AG04450 (cell line): Measurements from ENCODE around the gene GDI1. TPM values are rescaled to one million over a fixed set of nuclear protein-coding genes. Genes with fewer than 3 reads are reported as not detected.

ENCODE experiments used
- CTCF ChIA-PET: fragments of 300-600, 350-600 bp; formaldehyde crosslinking; extraction: SDS; loops from one replicate; lab custom pipeline; 2022; ENCODE audit warnings: antibody characterized with exemption, inconsistent platforms; lab: Charles Lee
- POLR2A ChIA-PET: fragments of 350-600 bp; formaldehyde crosslinking; extraction: SDS; loops from one replicate; lab custom pipeline; 2021; ENCODE audit warnings: antibody characterized with exemption, inconsistent platforms; lab: Yijun Ruan, JAX
- DNase-seq: peaks from one replicate; pipeline ENCODE4 v3.0.0-alpha.2; 2011; ENCODE audit warnings: low read depth, low spot score
- H3K27ac ChIP-seq: one replicate; pipeline ENCODE4 v1.5.1; 2012; ENCODE audit warnings: low read depth, low read length, control low read depth
- H3K27me3 ChIP-seq: one replicate; pipeline ENCODE4 v1.6.0; 2012; ENCODE audit warnings: low read length; ENCODE audit not compliant: control insufficient read depth, insufficient read depth
- H3K4me3 ChIP-seq: 2 replicates; pipeline ENCODE4 v1.5.1; 2011; ENCODE audit warnings: mild to moderate bottlenecking, low read depth, low read length, control low read depth
- H3K9me3 ChIP-seq: 2 replicates; pipeline ENCODE4 v1.5.1; 2012; ENCODE audit warnings: low read length; ENCODE audit not compliant: control insufficient read depth, insufficient read depth
- polyA plus RNA-seq: library from polyadenylated mRNA; depleted of rRNA; stranded (reverse); fragments of >200 nt; gene quantifications from 2 replicates; pipeline ENCODE4 v1.2.3, GENCODE V29; 2011
- TF ChIP-seq, protein P1 (sequence below): IDR thresholded peaks from 2 replicates; pipeline ENCODE4 v1.5.1; 2011; ENCODE audit warnings: low read depth, low read length, control low read depth, inconsistent platforms

The GDI1 gene
- polyA plus RNA-seq, 1 experiment, result 154 TPM

DNA sequence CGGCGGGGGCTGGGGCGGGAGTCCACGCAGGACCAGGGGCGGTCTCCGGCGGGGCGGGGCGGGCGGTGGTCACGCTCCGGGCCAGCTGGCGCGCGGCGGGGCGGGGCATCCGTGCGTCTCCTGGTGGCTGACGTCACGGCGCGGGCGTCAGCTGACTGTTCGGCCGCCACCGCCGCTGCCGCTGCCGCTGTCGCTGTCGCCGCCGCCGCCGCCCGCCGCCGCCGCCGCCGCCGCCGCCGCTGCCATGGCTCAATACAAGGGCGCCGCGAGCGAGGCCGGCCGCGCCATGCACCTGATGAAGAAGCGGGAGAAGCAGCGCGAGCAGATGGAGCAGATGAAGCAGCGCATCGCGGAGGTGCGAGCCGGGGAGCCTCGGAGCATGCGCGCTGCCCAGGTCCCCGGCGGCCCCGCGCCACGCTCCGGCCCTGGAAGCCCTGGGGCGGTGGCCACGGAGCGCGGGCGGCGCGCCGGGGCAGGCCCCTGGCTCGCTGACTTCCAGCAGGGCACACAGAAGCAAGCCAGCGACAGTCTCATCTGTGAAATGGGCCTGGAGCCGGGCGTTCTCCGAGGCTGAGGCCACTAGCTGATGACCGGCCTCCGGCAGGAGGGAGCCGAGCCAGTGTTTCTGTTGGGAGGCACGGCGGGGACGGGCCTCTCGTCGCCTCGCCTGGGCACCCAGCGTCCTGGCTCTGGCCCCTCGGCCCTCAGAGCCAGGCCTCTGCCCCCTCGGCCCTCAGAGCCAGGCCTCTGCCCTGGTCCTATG, 7.2 kb downstream of the GDI1 start, which contains the start of gene FAM50A:
Gene FAM50A (plus strand): TSS at position 150 of the 763 bp plus-strand sequence. CDS start 95 bp downstream, at position 245.
- ChIA-PET CTCF (interaction anchor here (0.6 kb wide), 2 partner anchors 8 to 757 kb away, joined by 3 read pairs; no protein-coding TSS in a partner anchor), POLR2A (no interaction called here)
- no peak for DNase-seq
- no peaks in the 10 kb centered on the region for H3K9me3 ChIP-seq
- H3K4me3 ChIP-seq, result peak within 1 kb of the TSS; percentile 66
- H3K27ac ChIP-seq, result peak within 1 kb of the TSS; percentile 73
- no peaks in the 10 kb centered on the region for H3K27me3 ChIP-seq
- TF ChIP-seq, protein P1, sequence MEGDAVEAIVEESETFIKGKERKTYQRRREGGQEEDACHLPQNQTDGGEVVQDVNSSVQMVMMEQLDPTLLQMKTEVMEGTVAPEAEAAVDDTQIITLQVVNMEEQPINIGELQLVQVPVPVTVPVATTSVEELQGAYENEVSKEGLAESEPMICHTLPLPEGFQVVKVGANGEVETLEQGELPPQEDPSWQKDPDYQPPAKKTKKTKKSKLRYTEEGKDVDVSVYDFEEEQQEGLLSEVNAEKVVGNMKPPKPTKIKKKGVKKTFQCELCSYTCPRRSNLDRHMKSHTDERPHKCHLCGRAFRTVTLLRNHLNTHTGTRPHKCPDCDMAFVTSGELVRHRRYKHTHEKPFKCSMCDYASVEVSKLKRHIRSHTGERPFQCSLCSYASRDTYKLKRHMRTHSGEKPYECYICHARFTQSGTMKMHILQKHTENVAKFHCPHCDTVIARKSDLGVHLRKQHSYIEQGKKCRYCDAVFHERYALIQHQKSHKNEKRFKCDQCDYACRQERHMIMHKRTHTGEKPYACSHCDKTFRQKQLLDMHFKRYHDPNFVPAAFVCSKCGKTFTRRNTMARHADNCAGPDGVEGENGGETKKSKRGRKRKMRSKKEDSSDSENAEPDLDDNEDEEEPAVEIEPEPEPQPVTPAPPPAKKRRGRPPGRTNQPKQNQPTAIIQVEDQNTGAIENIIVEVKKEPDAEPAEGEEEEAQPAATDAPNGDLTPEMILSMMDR, result no peak

DNA sequence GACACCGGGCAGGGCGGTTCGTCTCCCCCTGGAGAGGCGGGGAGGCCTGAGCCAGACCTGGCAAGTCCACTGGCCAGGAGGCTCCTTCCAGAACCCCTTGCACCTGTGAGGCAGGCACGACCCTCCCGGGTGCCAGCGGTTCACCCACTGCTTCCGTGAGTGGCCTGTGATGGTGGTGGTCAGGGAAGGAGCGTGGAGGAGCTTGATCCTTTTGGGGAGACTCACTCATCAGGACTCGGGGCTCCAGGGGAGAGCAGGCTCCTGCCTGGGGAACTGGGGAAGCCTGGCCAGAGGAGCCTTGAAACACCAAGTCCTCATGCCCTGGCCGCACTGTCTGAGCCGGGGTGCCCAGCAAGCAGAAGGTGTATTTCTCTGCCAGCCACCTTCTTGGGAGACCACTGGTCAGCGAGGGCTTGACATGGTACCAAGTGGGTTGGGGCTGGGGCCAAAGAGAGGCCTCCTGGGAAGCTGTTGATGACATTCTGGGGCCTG, 7.8 kb downstream of the GDI1 start:
- H3K4me3 ChIP-seq, result peak overlapping the region; percentile 66
- ChIA-PET POLR2A (interaction anchor here (0.6 kb wide), 1 partner anchor 66 kb away, joined by 4 read pairs; the partner anchor contains the start of gene EMD), CTCF (interaction anchor here (0.6 kb wide), 1 partner anchor 758 kb away, joined by 3 read pairs; no protein-coding TSS in a partner anchor)
- no peak overlapping the region for H3K27ac ChIP-seq
- H3K9me3 ChIP-seq, result no peaks in the 10 kb centered on the region
- no peaks in the 10 kb centered on the region for H3K27me3 ChIP-seq
- no peak for DNase-seq
- TF ChIP-seq, protein P1, result no peak

DNA sequence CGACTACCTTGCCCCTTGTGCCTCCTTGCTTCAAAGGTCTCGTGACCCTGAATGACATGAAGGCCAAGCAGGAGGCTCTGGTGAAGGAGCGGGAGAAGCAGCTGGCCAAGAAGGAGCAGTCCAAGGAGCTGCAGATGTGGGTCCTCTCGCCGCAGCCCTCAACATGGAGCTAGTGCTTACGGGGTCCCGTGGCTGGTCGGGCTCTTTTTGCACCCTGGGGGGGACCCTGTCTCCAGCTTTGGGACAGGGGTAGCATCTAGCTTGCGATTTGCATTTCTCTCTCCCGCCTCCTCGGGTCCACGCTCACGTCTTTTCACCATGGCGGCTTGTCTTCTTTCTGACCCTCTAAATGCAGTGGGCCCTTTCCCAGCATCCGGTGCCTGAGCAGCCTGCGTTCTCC, 8.8 kb downstream of the GDI1 start:
- TF ChIP-seq, protein P1, result no peak
- DNase-seq, result no peak
- POLR2A ChIA-PET, result no interaction called here
- Histone ChIP-seq H3K27ac (no peak overlapping the region), H3K4me3 (no peak overlapping the region), H3K9me3 (no peaks in the 10 kb centered on the region), H3K27me3 (no peaks in the 10 kb centered on the region)
- CTCF ChIA-PET, result no interaction called here

DNA sequence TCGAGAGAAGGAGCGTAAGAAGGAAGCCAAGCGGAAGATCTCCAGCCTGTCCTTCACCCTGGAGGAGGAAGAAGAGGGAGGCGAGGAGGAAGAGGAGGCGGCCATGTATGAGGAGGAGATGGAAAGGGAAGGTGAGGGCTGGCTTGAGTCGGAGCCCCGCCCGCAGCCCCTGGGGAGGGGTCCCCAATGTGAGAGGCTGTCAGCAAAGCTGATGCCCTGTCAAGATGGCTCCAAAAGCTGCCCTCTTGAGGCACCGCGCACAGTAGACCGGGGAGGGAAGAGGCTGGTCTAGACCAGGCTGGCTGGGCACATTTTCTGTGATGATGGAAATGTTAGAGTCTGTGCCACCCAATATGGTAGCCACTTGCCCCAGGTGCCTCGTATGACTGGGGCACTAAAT, 9.5 kb downstream of the GDI1 start:
- ChIA-PET POLR2A (no interaction called here), CTCF (no interaction called here)
- TF ChIP-seq, protein P1, result no peak
- Histone ChIP-seq H3K27ac (no peak overlapping the region), H3K4me3 (no peak overlapping the region), H3K27me3 (no peaks in the 10 kb centered on the region), H3K9me3 (no peaks in the 10 kb centered on the region)
- DNase-seq, result no peak

DNA sequence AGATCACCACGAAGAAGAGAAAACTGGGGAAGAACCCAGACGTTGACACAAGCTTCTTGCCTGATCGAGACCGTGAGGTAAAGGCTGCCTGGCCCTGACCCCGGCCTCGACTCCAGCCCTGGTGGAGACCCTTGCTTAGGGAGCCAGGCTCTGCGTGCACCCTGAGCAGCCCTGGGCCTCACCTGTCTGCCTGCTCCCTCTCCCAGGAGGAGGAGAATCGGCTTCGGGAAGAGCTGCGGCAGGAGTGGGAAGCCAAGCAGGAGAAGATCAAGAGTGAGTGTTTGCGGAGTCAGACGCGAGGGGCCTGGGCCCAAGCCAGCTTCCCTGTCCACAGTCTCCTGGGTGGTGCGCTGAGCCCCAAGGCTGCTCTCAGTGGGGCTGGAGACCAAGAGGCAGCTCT, 11.5 kb downstream of the GDI1 start:
- ChIA-PET CTCF (no interaction called here), POLR2A (interaction anchor here (0.7 kb wide), 1 partner anchor 31 kb away, joined by 5 read pairs; no protein-coding TSS in a partner anchor)
- Histone ChIP-seq H3K9me3 (no peaks in the 10 kb centered on the region), H3K4me3 (no peak overlapping the region), H3K27ac (no peak overlapping the region), H3K27me3 (no peaks in the 10 kb centered on the region)
- TF ChIP-seq, protein P1, result no peak
- DNase-seq, result no peak
